Spleen (tissue), 7 donors: ENCODE data around the gene SORBS2.

Source experiments
- CTCF ChIP-seq, 11 experiments: fragments of 200-600 bp in 7 of 11; fragments of 450-650 bp in 4 of 11; sonication (generic) in 4 of 11; IDR thresholded peaks in 8 of 11; conservative IDR thresholded peaks in 3 of 11; 1 replicate in 7 of 11; 2 replicates in 4 of 11; pipeline versions ENCODE4 v1.4.0 to v1.8.0; 2016 to 2021; ENCODE audit warnings: antibody characterized with exemption in 11 of 11, inconsistent platforms in 4 of 11, mild to moderate bottlenecking in 1 of 11
- POLR2A ChIP-seq, 3 donors: fragments of 450-650 bp; IDR thresholded peaks; one replicate each; pipeline ENCODE4 v1.5.1; 2017; ENCODE audit warnings: antibody characterized with exemption in 3 of 3, mild to moderate bottlenecking in 1 of 3
- POLR2AphosphoS5 ChIP-seq, 3 donors: sonication (generic); formaldehyde crosslinking; IDR thresholded peaks; one replicate each; pipeline ENCODE4 v1.5.1; 2017; ENCODE audit warnings: antibody characterized with exemption in 3 of 3
- donor health status: DM: no; HTN: no; CAD: no; lungs with moderate emphysema.
- donor health status: DM: no; HTN: no; CAD: no.
- donor health status: DM: no; HTN: no; CAD: no.

- TF ChIP-seq CTCF (IDR thresholded peaks at IDR 0.05 in 8 of 11, conservative IDR thresholded peaks at IDR 0.05 in 3 of 11) (no peak), POLR2A (IDR thresholded peaks at IDR 0.05) (no peak), POLR2AphosphoS5 (IDR thresholded peaks at IDR 0.05) (no peak)
Observed at GRCh38 chr4:185722029-185722316, 90.0 kb downstream of the SORBS2 start.
